Heart right ventricle (tissue), 16 donors: Measurements from ENCODE around the gene SDK2. TPM values are rescaled to one million over a fixed set of nuclear protein-coding genes. Genes with fewer than 3 reads are reported as not detected.

Experiments used
- ATAC-seq, 8 donors: fragments of 200-7000 bp; cut with Tn5 transposase; one replicate each; pipeline ENCODE4 v1.9.1; 2020; ENCODE audit warnings: mild to moderate bottlenecking in 8 of 8, moderate library complexity in 8 of 8, moderate number of reproducible peaks in 1 of 8
- DNase-seq, 2 donors: peaks; one replicate each; pipeline ENCODE4 v3.0.0-alpha.2; 2020
- H3K27ac ChIP-seq, 10 donors: fragments of 200-600 bp; sonication (generic) in 2 of 10; one replicate each; pipeline versions ENCODE4 v1.5.0 to v1.8.0; 2020 to 2022; ENCODE audit warnings: mild to moderate bottlenecking in 3 of 10
- H3K27me3 ChIP-seq, 7 donors: fragments of 200-600 bp; one replicate each; pipeline ENCODE4 v1.8.0; 2021 to 2022; ENCODE audit warnings: mild to moderate bottlenecking in 2 of 7
- H3K36me3 ChIP-seq, 9 donors: fragments of 200-600 bp; sonication (generic) in 1 of 9; one replicate each; pipeline versions ENCODE4 v1.5.0 to v1.8.0; 2020 to 2022; ENCODE audit warnings: mild to moderate bottlenecking in 2 of 9
- H3K4me1 ChIP-seq, 9 donors: fragments of 200-600 bp; sonication (generic) in 1 of 9; one replicate each; pipeline versions ENCODE4 v1.5.0 to v1.8.0; 2020 to 2022; ENCODE audit warnings: mild to moderate bottlenecking in 4 of 9
- H3K4me3 ChIP-seq, 10 donors: fragments of 200-600 bp; sonication (generic) in 2 of 10; one replicate each; pipeline versions ENCODE4 v1.5.0 to v1.8.0; 2020 to 2022; ENCODE audit warnings: mild to moderate bottlenecking in 7 of 10, moderate library complexity in 2 of 10
- H3K9me3 ChIP-seq, 11 donors: fragments of 200-600 bp in 10 of 11; sonication (generic) in 2 of 11; one replicate each; pipeline versions ENCODE4 v1.5.0 to v1.8.0; 2013 to 2022; ENCODE audit warnings: mild to moderate bottlenecking in 2 of 11, control low read depth in 1 of 11, moderate library complexity in 1 of 11
- CTCF ChIP-seq, 9 donors: fragments of 200-600 bp; sonication (generic) in 2 of 9; IDR thresholded peaks; one replicate each; pipeline versions ENCODE4 v1.5.0 to v1.8.0; 2021 to 2022; ENCODE audit warnings: antibody characterized with exemption in 9 of 9, mild to moderate bottlenecking in 5 of 9, moderate library complexity in 1 of 9
- WGBS, 2 donors: extraction: QIAGEN DNeasy Blood & Tissue Kit; methylation state at CpG; one replicate each; pipeline ENCODE4 v1.1.7; 2013; ENCODE audit warnings: inconsistent platforms in 1 of 2; 5-methylcytosine and 5-hydroxymethylcytosine counted together
- intact Hi-C, 10 donors: fragments of 100-400 bp; cut with DNase I; formaldehyde crosslinking; loops; one replicate each; pipeline versions ENCODE4 v1.11.1 to v1.14.2; 2022
- polyA plus RNA-seq, 2 donors: library from polyadenylated mRNA; stranded (reverse); fragments of 200-250 nt; gene quantifications; one replicate each; pipeline ENCODE4 v1.2.3, GENCODE V29; 2013
- total RNA-seq, 10 donors: library from RNA; stranded (reverse); fragmentation: NEBNext Ultra II Directional in 3 of 10; extraction: Animal tissue kit (Norgen Biotek cat#: 25700) in 3 of 10; gene quantifications; one replicate each; pipeline versions ENCODE4 v1.2.1 to v1.2.4, GENCODE V29; 2021 to 2023
- donor health status: Arrhythmogenic right ventricular cardiomyopathy.
- donor health status: ischemic (EF 13 %, LVEDD 7.1; RV severe dilation, severe dysfunction).
- donor health status: healthy with polysubstance abuse.
- donor health status: DM: no; HTN: yes; CAD: no.
- donor health status: DM: no; HTN: no; CAD: no.
- donor health status: ischemic (EF 25% LVEDD 6.9; RV normal size, moderate dysfunction).
- donor health status: ischemic (EF 25% LVEDD 5.7; RV mildly dilated, moderate dysfunction).
- donor health status: healthy.
- donor health status: DM: yes; HTN: yes; CAD: no.
- donor health status: Ischemic cardiomyopathy.
- donor health status: ischemic (EF 35%, LVEDD 5.7; RV mildly dilated, moderate dysfunction).
- donor health status: nonischemic (EF 11% LVEDD 7.7; RV severe dilation, severe dysfunction).
- donor health status: DM: yes; HTN: yes; CAD: no.
- donor health status: PGD.
- donor health status: ischemic (EF 29% LVEDD 5.4; RV normal size, mild dysfunction).
- donor health status: nonischemic (EF 23%, LVEDD 6.1; RV moderate dilation, normal function).

Gene SDK2
- total and polyA plus RNA-seq, 12 donors = 0.44 to 4.2 (median 1.9) TPM

GRCh38 chr17:73533127-73533526 lies 111.1 kb downstream of the SDK2 start:
- H3K4me3 ChIP-seq = no peak overlapping the region
- no peaks in the 10 kb centered on the region for H3K36me3 ChIP-seq
- no peaks in the 10 kb centered on the region for H3K9me3 ChIP-seq
- no peaks in the 10 kb centered on the region for H3K27me3 ChIP-seq
- no peak overlapping the region for H3K27ac ChIP-seq
- DNase-seq (peak; percentile 81 to 86), ATAC-seq (peak; percentile 78 to 98 (median 94))
- H3K4me1 ChIP-seq = peaks cover 0 to 10% (median 0%) of the 10 kb centered on the region in 9 donors
- WGBS, 2 donors = 50 to 66% methylated on average over 13 of the region's 13 CpGs
- intact Hi-C loops = loop anchor here in 5 of 10 donors (2.0 to 10.0 kb wide), 5 partner anchors 48 to 98 kb away; no protein-coding TSS in a partner anchor
- TF ChIP-seq CTCF (IDR thresholded peaks at IDR 0.05) = peak in 1 of 9 donors; percentile 8

GRCh38 chr17:73532421-73532901 lies 111.8 kb downstream of the SDK2 start:
- H3K27me3 ChIP-seq = no peaks in the 10 kb centered on the region
- WGBS, 2 donors = 47 to 49% methylated on average over 9 of the region's 9 CpGs
- H3K36me3 ChIP-seq = no peaks in the 10 kb centered on the region
- no peak overlapping the region for H3K27ac ChIP-seq
- DNase-seq = no peak
- no peaks in the 10 kb centered on the region for H3K9me3 ChIP-seq
- intact Hi-C loops = loop anchor here in 5 of 10 donors (2.0 to 10.0 kb wide), 5 partner anchors 48 to 98 kb away; no protein-coding TSS in a partner anchor
- no peak overlapping the region for H3K4me3 ChIP-seq
- TF ChIP-seq CTCF (IDR thresholded peaks at IDR 0.05) = no peak
- peaks cover 0 to 10% (median 0%) of the 10 kb centered on the region in 9 donors for H3K4me1 ChIP-seq
- peak in 1 of 8 donors; percentile 17 for ATAC-seq

- no peaks in the 10 kb centered on the region for H3K36me3 ChIP-seq
- DNase-seq = no peak
- H3K27me3 ChIP-seq = no peaks in the 10 kb centered on the region
- no peak for ATAC-seq
- intact Hi-C loops = loop anchor here in 4 of 10 donors (5.0 to 10.0 kb wide), 4 partner anchors 46 to 96 kb away; no protein-coding TSS in a partner anchor
- TF ChIP-seq CTCF (IDR thresholded peaks at IDR 0.05) = no peak
- no peak overlapping the region for H3K4me3 ChIP-seq
- WGBS, 2 donors = 85 to 90% methylated on average over 5 of the region's 5 CpGs
- H3K27ac ChIP-seq = no peak overlapping the region
- H3K4me1 ChIP-seq = peaks cover 0 to 10% (median 0%) of the 10 kb centered on the region in 9 donors
- no peaks in the 10 kb centered on the region for H3K9me3 ChIP-seq
Observed at GRCh38 chr17:73531158-73531557, 113.1 kb downstream of the SDK2 start.

GRCh38 chr17:73528679-73529078 lies 115.6 kb downstream of the SDK2 start:
- no peak overlapping the region for H3K27ac ChIP-seq
- 68 to 75% methylated on average over 7 of the region's 7 CpGs for WGBS, 2 donors
- no peak for TF ChIP-seq CTCF (IDR thresholded peaks at IDR 0.05)
- DNase-seq = no peak
- H3K27me3 ChIP-seq = no peaks in the 10 kb centered on the region
- no peak overlapping the region for H3K4me3 ChIP-seq
- intact Hi-C loops = no loop called here
- no peak for ATAC-seq
- peaks cover 0 to 10% (median 0%) of the 10 kb centered on the region in 9 donors for H3K4me1 ChIP-seq
- no peaks in the 10 kb centered on the region for H3K36me3 ChIP-seq
- no peaks in the 10 kb centered on the region for H3K9me3 ChIP-seq
